GM10847 (cell line): ENCODE data around the gene CLP1.

ENCODE experiments used
- POLR2A ChIP-seq: IDR thresholded peaks from 2 replicates; pipeline ENCODE4 v1.6.1; 2011; ENCODE audit not compliant: insufficient read length; ENCODE audit errors: extremely low read depth

CLP1 gene

GRCh38 chr11:57668434-57668782 lies 10.8 kb downstream of the CLP1 start:
- TF ChIP-seq POLR2A, result no peak

DNA sequence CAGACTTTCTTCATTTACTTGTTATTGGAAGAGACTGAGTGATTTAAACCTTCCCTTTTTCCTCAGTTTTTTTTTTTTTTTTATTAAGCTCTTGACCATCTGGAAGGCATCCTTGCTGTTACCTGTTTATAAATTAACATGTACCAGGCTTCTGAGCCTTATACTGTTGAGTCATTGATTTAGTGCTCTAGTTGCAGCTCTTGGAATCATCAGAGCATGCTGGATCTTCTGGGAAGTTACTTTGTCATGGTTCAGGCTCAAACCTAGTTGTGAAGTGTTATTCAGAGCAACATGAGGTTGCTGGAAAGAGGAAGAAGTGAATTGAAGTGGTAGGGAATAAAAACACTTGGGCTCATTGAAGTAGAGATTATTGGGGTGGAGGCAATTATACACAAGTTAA lies 16.7 kb downstream of the CLP1 start:
- TF ChIP-seq POLR2A, result no peak

DNA sequence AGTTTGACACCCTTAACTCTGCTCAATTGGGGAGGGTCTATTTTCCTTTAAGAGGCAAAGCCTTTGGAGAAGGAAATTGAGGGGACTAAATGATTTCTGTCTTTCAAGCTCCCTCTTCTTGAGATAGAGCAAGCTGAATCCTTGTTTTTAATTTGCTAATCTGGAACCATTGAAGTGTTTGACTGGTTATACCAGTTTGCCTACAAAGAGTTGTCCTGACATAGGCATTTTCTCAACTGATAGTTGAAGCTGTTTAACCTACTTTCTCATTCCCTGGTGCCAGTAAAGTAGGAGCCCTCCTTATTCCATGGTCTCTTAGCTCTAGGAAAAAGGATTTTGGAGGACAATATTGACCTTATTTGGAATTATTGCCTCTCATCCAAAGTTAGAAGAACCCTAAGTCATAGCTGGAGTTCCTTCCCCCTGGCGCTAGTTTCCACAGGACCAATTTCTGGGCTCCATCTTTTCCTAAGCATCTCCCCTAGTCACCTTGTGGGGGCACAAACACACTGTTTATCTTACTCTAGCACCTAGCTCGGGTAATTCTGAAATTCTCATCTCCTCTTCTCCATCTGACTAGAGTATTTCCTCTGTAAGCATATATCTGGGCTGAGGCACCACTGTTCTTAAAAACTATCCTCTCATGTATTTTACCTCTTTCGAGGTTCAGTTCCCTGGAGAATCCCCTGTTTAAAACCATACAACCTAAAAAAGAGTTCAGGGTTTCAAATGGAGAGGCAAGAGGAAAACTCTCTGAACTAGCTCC lies 17.8 kb downstream of the CLP1 start:
- TF ChIP-seq POLR2A, result no peak

- TF ChIP-seq POLR2A, result no peak
Measured at GRCh38 chr11:57679396-57679795, 21.8 kb downstream of the CLP1 start.

DNA sequence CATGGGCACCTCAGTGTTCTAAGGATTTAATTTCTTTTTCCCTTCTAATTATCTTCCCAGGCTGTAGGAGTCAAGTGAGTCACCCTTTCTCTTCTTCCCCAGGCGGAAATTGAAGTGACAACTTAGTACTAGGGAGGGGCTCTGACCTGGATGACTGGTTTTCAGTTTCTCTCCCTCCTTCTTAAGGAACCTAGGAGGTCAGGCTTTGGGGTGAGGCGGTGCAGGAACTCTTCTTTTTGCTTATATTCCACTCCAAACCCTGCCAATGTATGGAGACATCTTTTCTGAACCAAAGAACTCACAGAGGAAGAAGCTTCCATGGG lies 23.0 kb downstream of the CLP1 start:
- TF ChIP-seq POLR2A, result no peak

GRCh38 chr11:57681168-57681567 lies 23.6 kb downstream of the CLP1 start:
- no peak for TF ChIP-seq POLR2A

GRCh38 chr11:57698843-57699365 lies 41.3 kb downstream of the CLP1 start:
- TF ChIP-seq POLR2A, result no peak

DNA sequence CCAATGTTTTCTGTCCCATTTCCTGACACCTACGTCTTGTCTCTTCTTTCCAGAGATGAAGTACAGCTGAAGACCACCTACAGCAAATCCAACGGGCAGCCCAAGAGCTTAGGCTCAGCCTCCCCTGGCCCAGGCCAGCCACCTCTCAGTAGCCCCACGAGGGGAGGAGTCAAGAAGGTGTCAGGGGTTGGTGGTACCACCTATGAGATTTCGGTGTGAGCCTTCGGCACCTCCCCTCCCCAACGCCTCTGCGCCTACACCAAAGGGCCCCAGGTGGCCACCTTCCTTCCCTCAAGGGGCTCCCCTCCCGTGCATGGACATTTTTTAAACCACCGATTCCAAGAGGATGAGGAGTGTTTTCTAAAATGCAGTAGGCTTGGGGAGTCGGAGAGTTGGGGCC lies 42.3 kb downstream of the CLP1 start:
- TF ChIP-seq POLR2A, result no peak

- TF ChIP-seq POLR2A, result no peak
Measured at GRCh38 chr11:57700425-57700824, 42.9 kb downstream of the CLP1 start.

GRCh38 chr11:57703341-57703740 lies 45.8 kb downstream of the CLP1 start:
- no peak for TF ChIP-seq POLR2A

GRCh38 chr11:57704932-57705331 lies 47.4 kb downstream of the CLP1 start:
- no peak for TF ChIP-seq POLR2A

GRCh38 chr11:57709802-57710367 lies 52.3 kb downstream of the CLP1 start:
- no peak for TF ChIP-seq POLR2A
